HFFc6 (cell line): ENCODE results near the gene HS6ST3. TPM values are rescaled to one million over a fixed set of nuclear protein-coding genes. Genes with fewer than 3 reads are reported as not detected.

Source experiments
- DNase-seq: peaks from one replicate; pipeline ENCODE4 v3.0.0-alpha.2; 2018
- H3K27ac Mint-ChIP-seq: 2 replicates; pipeline ENCODE4 v1.8.0; 2020; ENCODE audit warnings: mild to moderate bottlenecking, mixed read lengths
- H3K27me3 Mint-ChIP-seq: 2 replicates; pipeline ENCODE4 v1.8.0; 2021; ENCODE audit warnings: mild to moderate bottlenecking, moderate library complexity, mixed read lengths; ENCODE audit not compliant: insufficient read depth
- H3K36me3 Mint-ChIP-seq: 2 replicates; pipeline ENCODE4 v1.8.0; 2021; ENCODE audit warnings: low read depth, mixed read lengths
- H3K4me1 Mint-ChIP-seq: 2 replicates; pipeline ENCODE4 v1.8.0; 2020; ENCODE audit warnings: low read depth, mixed read lengths
- H3K4me3 Mint-ChIP-seq: 2 replicates; pipeline ENCODE4 v1.8.0; 2020; ENCODE audit warnings: mild to moderate bottlenecking, moderate library complexity, mixed read lengths
- H3K9me3 Mint-ChIP-seq: 2 replicates; pipeline ENCODE4 v1.8.0; 2020; ENCODE audit warnings: mild to moderate bottlenecking, mixed read lengths
- total RNA-seq, 6 experiments: library from RNA; stranded (reverse); fragmentation: NEBNext Ultra II Directional; extraction: Animal tissue kit (Norgen Biotek cat#: 25700); gene quantifications; 2 replicates in 1 of 6; 3 replicates in 5 of 6; pipeline ENCODE4 v1.2.3, GENCODE V29; 2021
- TF ChIP-seq, protein P1 (sequence below): fragments of 200-600 bp; sonication (generic); IDR thresholded peaks from 2 replicates; pipeline ENCODE4 v1.5.0; 2021; ENCODE audit warnings: antibody characterized with exemption, mild to moderate bottlenecking

HS6ST3 gene
- total RNA-seq, 6 experiments from 2014 or later, result not detected

DNA sequence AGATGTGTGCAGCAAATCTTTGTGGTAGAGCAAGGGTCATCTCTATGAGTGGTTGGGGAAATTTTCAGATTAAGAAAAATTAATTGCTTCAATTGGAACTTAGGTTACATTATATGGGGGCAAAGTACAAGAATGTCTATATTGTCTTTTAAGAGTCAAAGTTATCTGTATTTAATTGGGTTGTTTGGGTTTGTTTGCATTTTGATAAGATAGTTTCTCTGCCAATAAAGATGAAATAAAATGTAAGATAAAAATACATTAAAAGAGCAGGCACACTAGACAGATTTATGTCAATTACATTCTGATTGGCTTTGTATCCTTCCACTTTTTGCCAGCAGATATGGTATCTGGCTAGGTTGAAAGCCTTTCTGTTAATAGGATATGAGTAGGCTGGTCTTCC, 587.1 kb downstream of the HS6ST3 start:
- H3K27me3 Mint-ChIP-seq, result no peaks in the 10 kb centered on the region; the same call in 1 of the 2 replicates
- no peaks in the 10 kb centered on the region for H3K4me1 Mint-ChIP-seq
- H3K36me3 Mint-ChIP-seq, result no peaks in the 10 kb centered on the region
- no peak for DNase-seq
- H3K4me3 Mint-ChIP-seq, result no peak overlapping the region
- H3K9me3 Mint-ChIP-seq, result peaks cover 42% of the 10 kb centered on the region
- TF ChIP-seq, protein P1, sequence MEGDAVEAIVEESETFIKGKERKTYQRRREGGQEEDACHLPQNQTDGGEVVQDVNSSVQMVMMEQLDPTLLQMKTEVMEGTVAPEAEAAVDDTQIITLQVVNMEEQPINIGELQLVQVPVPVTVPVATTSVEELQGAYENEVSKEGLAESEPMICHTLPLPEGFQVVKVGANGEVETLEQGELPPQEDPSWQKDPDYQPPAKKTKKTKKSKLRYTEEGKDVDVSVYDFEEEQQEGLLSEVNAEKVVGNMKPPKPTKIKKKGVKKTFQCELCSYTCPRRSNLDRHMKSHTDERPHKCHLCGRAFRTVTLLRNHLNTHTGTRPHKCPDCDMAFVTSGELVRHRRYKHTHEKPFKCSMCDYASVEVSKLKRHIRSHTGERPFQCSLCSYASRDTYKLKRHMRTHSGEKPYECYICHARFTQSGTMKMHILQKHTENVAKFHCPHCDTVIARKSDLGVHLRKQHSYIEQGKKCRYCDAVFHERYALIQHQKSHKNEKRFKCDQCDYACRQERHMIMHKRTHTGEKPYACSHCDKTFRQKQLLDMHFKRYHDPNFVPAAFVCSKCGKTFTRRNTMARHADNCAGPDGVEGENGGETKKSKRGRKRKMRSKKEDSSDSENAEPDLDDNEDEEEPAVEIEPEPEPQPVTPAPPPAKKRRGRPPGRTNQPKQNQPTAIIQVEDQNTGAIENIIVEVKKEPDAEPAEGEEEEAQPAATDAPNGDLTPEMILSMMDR, result no peak
- no peak overlapping the region for H3K27ac Mint-ChIP-seq

DNA sequence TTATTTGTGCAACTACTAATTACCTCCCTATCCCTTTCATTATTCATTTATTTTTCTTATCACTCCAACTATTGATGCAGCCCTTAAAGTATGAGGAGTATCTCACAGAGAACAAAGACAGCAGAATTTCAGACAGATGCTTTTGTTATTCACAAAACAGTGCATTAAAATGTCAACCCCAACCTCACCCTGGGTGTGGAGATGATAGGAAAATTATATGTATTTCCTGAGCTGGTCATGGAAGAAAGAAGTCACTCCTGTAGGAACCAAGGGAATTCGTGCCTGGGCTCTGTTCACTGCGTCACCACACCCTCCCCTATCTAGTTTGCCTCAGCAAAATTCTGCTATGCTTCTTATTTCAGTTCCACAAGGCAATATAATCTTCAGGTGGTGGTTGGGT, 588.9 kb downstream of the HS6ST3 start:
- Mint-ChIP-seq H3K27ac (no peak overlapping the region), H3K4me1 (no peaks in the 10 kb centered on the region), H3K36me3 (no peaks in the 10 kb centered on the region), H3K27me3 (no peaks in the 10 kb centered on the region; the same call in 1 of the 2 replicates), H3K4me3 (no peak overlapping the region), H3K9me3 (peaks cover 42% of the 10 kb centered on the region)
- DNase-seq, result no peak
- TF ChIP-seq, protein P1, result no peak

DNA sequence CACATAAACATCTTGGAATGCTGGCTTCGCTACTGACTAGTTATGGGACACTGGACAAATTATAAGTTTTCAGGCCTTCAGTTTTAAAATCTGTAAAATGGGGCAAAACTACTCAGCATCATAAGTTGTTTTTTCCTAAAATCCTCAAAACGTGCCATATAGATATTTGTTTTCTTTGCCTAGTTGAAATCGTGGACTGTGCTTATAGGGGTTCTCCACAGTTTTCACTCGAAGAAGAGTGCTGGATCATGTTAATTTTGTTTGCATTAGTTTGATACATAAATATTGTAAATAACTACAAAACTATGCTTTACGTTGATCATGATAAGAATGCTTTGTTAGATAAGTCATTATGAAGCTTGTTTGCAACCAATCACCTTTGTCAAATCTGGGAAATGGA, 591.0 kb downstream of the HS6ST3 start:
- Mint-ChIP-seq H3K27me3 (no peaks in the 10 kb centered on the region; the same call in 1 of the 2 replicates), H3K4me1 (no peaks in the 10 kb centered on the region), H3K4me3 (no peak overlapping the region), H3K36me3 (no peaks in the 10 kb centered on the region), H3K9me3 (peaks cover 41% of the 10 kb centered on the region), H3K27ac (no peak overlapping the region)
- no peak for DNase-seq
- TF ChIP-seq, protein P1, result no peak

DNA sequence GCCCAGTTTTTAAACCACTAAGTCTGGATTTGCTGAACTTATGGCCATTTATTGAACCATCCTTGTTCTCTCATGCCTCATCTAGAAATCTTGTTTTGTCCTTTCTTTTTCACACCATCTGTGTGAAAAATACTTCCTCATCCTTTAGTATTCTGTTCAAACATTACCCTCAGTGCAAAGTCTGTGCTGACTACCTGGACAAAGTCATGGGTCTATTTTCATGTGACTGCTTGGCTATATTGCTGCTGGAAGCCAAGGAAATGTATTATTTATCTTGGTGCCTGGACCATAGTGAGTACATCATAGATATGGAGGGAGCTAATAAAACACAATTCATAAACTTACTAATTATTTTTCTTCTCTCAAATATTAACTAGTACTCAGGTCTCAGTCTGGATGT, 591.9 kb downstream of the HS6ST3 start:
- DNase-seq, result no peak
- peaks cover 48% of the 10 kb centered on the region for H3K9me3 Mint-ChIP-seq
- no peak overlapping the region for H3K27ac Mint-ChIP-seq
- H3K36me3 Mint-ChIP-seq, result no peaks in the 10 kb centered on the region
- H3K27me3 Mint-ChIP-seq, result no peaks in the 10 kb centered on the region; the same call in 1 of the 2 replicates
- TF ChIP-seq, protein P1, result no peak
- H3K4me3 Mint-ChIP-seq, result no peak overlapping the region
- H3K4me1 Mint-ChIP-seq, result no peaks in the 10 kb centered on the region

- H3K4me1 Mint-ChIP-seq, result no peaks in the 10 kb centered on the region
- no peak overlapping the region for H3K4me3 Mint-ChIP-seq
- H3K36me3 Mint-ChIP-seq, result no peaks in the 10 kb centered on the region
- H3K27me3 Mint-ChIP-seq, result no peaks in the 10 kb centered on the region; the same call in 1 of the 2 replicates
- TF ChIP-seq, protein P1, result no peak
- DNase-seq, result no peak
- H3K9me3 Mint-ChIP-seq, result peaks cover 52% of the 10 kb centered on the region
- H3K27ac Mint-ChIP-seq, result no peak overlapping the region
Measured at GRCh38 chr13:96684469-96684868, 594.6 kb downstream of the HS6ST3 start.

DNA sequence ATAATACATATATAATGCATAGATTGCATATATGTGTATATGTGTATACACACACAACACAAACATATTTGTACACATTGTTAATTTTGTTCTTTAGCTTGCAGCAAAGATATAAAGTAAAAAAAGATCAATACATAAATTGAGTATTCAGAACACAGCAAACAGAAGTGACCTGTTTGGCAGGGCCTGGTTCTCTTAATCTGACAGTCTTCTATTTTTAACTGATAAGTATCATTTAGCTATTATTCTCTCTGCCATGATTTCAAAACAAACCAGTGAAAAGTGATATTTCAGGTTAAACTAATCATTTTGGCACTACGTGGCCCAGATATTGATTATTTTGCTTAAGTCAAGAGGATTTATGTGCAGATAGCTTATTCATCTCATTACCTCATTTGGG, 595.0 kb downstream of the HS6ST3 start:
- DNase-seq, result no peak
- TF ChIP-seq, protein P1, result no peak
- no peaks in the 10 kb centered on the region for H3K4me1 Mint-ChIP-seq
- H3K27me3 Mint-ChIP-seq, result no peaks in the 10 kb centered on the region; the same call in 1 of the 2 replicates
- H3K27ac Mint-ChIP-seq, result no peak overlapping the region
- H3K36me3 Mint-ChIP-seq, result no peaks in the 10 kb centered on the region
- H3K9me3 Mint-ChIP-seq, result peaks cover 49% of the 10 kb centered on the region
- H3K4me3 Mint-ChIP-seq, result no peak overlapping the region
